ENCODE measurements around the gene ANKRD22.

The ANKRD22 gene

DNA sequence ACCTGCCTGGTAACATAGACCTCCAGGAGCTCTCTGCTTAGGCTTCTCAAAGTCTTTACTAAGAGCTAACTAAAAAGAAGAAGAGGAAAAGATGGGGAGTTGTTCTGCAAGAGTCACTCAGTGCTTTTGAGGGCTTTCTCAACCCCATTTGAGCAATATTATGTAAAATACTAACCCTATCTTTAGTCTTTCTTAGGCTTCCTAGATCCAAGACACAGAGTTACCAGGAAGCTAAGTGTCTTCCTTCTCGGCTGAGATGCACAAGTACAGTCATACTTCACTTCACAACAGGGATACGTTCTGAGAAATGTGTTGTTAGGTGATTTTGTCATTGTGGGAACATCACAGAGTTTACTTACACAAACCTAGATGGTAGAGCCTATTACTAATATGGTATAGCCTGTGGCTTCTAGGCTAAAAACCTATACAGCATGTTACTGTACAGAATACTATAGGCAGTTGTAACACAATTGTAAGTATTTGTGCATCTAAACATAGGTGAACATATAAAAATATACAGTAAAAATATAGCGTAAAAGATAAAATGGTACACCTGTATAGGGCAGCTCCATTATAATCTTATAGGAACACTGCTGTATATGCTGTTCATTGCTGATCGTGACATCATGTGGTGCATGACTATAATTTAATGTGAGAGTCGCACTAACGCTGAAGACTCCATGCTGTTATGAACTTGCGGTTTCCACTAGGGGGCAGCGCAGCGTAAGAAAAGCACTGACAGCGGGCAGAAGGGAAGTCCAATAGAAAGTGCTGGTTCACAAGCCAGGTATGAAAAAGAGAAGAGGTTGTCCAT is 16.3 kb downstream of the ANKRD22 start:
- DNase-seq (ENCODE audit: low read depth) = peak; percentile 74

DNA sequence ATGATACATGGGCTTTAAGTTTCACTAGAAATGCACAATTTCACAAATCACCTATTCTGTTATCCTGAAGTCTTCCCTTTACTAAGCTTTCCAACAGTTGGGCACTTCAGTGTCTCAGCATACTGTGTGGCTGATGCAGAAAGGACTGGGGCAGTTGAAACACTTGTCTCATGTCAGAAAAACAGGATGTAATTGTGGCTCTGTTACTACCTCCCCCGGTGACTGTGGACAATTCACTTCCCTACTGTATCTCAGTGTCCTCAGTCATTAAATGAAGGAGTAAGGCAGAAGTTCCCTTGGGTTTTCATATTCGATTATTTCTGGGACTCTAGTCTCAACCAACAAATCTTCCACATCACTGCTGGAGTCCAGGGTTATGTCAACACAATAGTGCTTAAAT is 17.9 kb downstream of the ANKRD22 start:
- DNase-seq (ENCODE audit: low read depth) = no peak

DNA sequence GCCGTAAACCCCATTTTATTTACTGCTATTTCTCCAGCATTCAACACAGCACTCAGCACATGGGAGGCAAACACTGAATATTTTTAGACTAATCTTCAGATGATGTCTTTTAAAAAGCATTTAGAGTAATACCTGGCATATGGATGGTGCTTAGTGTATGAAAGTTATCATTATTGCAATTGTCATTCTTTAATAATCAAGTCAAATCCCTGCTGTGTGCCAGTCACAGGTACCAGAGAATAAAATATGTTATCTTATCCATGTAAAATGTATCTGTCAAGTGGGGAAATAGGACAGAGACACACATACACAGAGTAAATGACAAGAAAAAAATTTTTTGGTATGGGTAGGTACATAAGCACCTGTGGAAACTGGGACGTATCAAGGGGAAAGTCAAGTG is 18.5 kb downstream of the ANKRD22 start:
- no peak for DNase-seq (ENCODE audit: low read depth)

DNA sequence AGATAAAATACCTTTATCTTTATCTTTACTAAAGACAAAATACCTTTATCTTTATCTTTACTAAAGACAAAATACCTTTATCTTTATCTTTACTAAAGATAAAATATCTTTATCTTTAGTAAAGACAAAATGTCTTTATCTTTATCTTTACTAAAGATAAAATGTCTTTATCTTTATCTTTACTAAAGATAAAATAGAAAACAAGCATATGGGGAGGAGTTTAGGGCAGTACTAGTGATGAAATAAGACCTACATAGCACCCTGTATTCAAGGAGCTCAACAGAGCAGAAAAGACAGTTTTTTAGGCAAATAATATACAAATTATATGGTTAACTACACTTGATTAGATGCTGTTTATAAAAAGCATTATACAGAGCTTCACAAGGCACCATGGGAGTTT is 19.3 kb downstream of the ANKRD22 start:
- no peak for DNase-seq (ENCODE audit: low read depth)

DNA sequence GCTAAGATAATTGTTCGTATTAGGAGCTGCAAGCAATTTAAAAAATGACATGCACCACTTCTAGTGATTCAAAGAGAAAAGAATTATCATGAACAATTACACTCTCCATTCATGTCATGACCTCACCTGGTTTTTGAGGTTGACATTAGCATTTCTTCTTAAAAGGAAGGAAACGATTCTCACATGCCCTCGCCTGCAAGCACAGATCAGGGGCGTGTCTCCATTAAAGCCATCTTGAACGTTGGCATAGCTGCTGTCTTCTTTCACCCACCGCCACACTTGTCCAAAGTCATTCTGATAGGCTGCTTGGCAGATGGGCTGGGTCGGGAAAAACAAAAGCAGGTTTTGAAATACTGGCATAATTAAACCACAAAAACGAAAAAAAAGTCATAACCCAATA is 19.9 kb downstream of the ANKRD22 start:
- no peak for DNase-seq (ENCODE audit: low read depth)

DNA sequence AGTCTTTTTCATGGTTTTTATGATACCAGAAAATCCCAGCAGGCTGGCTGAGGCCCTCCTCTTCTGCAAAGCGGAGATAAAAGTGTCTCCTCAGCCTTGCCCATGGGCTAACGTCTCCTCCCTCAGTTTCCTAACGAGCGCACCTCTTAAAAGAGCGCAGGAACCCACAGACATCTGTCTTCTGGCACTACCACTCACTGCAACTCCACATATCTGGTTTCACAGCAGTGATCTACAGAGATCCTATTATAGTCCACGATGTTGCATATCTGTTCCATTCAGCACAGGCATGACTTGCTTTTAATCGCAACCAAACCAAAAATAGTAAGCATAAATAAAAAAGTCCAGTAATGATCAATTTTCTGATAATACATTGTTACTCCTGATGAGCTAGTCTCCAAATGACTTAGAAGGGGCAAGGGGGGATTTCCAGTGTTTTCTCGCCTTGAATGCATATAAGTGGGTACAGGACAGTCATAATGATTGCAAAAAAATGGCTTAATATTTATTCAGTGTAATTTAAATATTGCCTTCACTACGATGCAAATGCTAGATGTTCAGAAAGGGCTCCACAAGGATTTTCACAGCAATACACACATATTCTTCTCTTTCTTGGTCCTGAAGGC is 20.9 kb downstream of the ANKRD22 start:
- no peak for DNase-seq (ENCODE audit: low read depth)

DNA sequence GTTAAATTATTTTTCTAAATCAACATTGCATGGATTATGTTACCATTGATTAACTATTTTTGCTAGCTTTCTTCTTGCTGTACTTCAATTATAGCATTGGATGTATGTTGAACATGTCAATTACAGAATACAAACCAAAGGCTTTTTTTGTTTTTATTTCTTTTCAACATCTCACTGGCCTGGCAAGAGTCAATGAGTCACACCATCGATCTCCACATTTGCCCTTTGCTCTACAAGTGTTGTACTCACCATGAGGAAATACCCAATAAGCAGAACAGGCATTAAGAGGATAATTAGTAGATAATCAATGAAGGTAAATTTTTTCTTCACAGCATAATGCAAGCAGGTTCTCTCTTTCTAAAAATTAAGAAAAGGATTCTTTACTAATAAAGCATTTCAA is 23.3 kb downstream of the ANKRD22 start:
- no peak for DNase-seq (ENCODE audit: low read depth)

DNA sequence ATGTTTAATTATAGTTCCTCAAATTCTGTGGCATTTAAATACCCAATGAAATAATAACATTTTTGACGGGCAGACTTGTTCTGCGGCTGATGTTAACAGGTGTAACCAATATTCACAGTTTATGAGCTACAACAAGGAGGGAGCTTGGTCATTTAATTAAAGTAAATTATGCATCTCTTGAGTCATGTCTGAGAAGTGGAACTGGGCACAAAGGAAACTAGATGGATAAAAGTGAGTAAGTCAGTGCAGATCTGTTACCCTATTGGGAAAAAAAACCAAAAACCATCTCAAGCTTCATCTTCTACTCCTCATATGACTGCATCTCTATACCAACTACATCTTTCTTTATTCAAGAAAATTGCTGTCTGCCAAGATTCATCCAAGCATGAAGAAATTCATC is 24.0 kb downstream of the ANKRD22 start:
- no peak for DNase-seq (ENCODE audit: low read depth)

DNA sequence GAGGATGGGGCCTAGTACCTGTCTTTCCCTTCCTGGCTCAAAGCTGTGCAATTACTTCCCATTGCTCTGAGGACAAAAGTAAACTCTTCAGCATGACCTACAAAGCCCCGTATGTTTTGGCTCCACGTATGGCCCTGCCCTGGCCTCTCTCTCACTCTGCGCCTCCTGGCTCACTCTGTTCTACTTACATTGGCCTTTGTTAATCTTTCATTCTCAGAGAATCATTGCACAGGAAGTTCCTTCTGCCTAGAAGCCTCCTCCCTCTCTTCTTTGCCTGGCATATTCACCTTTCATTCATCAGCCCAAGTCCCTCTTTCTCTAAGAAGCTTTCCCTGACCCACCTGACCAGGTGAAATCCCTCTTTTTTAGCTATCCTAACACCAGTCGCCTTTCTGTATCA is 25.3 kb downstream of the ANKRD22 start:
- DNase-seq (ENCODE audit: low read depth) = no peak

DNA sequence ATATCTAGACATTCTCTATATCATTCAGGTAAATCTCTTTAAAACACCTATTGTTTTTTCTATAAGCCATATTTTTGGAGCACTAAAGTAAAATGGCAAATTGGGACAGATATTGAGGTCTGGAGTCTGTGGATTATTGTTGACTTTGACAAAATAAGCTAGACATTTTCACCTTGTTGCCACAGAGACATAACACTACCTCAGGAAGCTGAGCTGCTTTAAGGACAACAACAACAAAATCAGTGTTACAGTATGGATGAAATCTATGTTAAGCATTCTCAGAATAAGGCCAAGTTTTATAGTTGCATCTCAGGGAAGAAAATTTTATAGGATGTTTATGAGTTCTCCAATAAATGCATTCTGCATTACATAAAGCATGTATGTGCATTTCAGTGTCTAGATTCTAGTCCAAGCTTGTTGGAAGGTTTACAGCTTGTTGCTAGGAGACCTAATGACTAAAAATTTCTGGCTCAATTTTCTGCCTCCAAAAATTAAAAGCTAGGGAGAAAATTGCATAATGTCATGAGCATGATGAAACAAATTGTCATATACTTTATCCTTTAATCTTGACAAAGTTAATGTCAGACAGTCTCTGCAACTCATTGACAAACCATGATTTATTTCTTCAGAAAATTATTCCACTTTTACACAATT is 30.8 kb downstream of the ANKRD22 start:
- DNase-seq (ENCODE audit: low read depth) = peak; percentile 79

DNA sequence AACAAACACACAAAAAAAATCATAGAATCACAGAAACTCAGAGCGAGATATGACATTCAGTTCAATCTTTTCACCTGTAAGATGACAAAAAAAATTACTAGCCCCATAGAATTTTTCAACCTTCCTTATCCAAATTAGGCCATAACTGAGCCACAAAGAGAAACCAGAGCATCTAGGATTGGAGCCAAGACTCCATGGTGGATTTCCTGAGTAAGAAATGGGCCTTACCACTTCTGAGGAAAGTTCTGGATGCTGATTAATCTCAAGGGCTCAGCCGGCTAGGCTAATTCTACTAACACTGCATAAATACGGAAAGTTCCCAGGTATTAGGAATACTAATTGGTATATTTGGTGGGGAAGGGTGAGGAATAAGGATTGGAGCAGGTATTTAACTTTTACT is 32.4 kb downstream of the ANKRD22 start:
- no peak for DNase-seq (ENCODE audit: low read depth)

DNA sequence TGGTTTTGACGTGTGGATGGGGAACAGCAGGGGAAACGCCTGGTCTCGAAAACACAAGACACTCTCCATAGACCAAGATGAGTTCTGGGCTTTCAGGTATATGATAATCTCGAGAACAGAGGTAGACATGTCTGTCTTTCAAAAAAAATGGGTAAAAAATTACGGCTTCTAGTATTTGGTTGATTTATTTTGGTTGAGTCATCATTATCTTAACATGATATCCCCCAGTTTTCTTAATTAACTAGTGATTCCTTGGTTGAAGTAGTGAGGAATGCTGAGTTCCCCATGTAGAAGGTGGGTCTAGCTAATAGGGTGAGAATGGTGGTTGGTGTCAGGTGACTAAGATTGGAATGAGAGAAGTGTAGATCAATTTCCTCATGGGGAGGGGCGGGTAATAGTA is 38.4 kb downstream of the ANKRD22 start:
- no peak for DNase-seq (ENCODE audit: low read depth)

DNA sequence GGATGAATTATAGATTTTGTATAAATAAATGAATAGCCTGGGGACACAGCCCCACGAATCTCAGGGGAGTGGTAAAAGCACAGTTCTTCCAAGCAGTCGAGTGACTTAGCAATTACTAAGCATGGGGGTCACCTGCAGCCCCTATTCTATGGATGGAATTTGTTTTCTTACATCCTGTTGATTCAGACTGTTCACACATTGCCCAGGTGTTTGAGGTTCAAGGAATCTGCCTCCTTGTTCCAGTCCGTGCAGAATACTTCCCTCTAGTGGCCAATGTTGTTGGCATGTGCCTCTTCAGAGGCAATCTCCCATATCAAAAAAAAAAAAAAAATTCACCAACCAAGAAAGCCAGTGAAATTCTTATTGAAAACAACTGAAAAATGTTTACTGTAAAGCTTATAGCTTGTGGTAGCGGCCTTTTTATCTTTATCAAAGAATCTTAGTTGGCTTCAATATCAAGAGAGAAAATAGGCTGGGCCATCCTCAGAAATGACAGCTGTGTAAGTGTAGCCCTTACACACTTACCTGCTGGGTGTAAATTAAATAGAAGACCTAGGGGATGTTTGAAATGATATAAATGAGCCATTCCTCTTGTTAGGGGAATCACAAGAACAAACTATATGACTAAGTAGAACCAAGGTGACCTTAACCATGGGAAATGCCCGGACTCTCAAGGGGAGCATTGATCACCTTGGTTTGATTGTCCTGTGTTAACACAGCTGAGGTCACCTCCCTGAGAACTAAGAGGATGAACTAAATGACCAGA is 41.3 kb downstream of the ANKRD22 start:
- peak; percentile 46 for DNase-seq (ENCODE audit: low read depth)

DNA sequence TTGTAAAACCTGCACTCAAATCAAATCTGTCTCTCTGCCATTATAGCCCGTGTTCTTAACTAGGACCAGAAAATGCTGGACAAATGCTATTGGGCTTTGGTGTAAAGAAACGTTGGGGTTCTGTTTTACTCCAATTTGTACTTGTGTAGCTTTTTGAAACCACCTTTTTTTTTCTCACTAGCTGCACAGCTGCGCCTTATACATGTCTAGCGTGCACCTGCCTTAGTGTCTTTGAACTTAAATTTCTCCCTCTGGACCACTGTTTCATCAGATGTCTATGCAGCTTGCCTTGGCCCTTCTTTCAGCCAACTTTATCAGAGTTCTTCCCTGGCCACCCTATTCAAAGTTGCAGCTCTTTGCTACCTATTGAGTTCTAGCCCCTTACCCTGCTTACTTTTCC is 42.0 kb downstream of the ANKRD22 start:
- no peak for DNase-seq (ENCODE audit: low read depth)

DNA sequence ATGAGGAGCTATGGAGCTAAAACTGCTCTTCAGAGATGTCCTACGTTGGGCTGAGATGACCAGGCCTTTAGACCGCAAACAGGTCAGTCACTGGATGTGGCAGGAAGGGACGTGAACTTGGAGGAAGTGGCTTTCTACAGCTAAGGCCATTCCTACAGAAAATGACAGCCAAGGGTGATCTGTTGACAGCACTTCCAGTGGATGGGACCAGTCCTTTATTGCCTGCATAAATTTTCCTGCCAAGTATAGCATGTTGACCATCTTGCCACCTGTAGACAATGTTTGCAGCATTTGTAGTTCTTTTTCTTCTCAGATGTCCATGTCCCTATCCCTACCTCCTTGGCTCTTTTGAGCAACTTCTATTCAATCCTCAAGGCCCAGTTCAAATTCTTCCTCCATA is 45.7 kb downstream of the ANKRD22 start:
- DNase-seq (ENCODE audit: low read depth) = no peak

DNA sequence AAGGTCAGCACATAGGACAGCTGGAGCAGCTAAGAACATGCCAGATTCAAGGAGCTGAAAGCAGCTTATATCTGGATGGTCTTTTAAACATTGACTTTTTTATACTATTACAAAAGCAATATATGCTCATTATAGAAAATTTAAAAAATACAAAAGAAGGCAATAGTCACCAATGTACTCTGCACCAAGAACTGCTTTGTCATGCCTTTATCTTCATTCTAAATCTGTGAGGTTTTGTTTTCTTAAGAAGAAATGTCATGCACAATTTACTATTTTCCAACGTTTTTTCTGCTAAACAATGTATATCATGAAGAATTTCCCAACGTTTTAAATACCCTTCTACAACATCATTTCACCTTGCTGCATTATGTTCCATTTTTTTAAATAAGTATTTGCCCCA is 46.3 kb downstream of the ANKRD22 start:
- DNase-seq (ENCODE audit: low read depth) = no peak

DNA sequence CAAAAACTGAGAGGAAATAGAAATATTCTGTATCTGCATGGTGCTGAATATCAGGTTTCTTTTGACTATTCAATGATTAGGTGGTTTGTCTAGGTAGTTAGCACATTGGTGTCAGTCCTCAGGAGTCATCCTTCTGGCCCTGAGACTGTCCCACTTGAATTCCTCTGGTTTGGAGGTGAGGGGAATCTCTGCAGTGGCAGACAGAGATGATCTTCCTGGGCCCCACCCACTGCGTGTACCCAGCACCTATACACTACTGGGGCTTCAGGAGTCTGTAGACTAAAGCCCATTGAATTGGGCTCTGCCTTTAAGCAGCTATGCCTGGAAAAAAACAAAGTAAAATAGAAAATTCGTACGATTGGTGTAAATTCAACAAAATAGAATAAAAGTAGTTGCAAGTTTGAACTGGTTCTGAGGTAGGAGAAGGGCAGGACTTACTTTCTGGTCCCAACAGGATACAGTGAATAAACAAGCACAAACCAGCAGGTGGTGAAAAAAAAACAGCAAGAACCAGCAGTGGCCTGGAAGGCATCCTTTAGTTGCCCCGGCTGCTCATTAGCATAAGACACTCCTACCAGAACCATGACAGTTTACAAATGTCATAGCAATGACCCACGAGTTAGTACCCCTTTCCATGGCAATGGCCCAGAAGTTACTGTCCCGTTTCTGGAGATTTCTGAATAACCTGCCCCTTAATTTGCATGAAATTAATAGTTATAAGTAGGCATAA is 47.4 kb downstream of the ANKRD22 start:
- DNase-seq (ENCODE audit: low read depth) = no peak

DNA sequence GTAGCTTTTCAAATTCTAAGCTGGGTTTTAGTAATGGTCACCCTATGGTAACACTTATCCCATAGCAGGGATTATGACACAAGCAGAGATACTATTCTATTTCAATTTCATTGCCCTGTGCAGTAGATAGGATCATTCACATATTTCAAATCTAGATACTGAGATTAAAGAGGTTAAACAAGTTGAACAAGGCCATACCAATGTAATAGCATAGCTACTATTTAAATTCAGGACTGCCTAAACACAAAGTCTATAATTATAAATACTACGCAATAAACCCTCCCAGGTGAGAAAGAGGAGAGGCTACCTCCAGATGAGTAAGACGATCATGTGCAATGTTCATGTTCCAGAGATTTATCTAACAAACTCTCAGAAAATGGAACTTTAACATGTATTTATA is 48.0 kb downstream of the ANKRD22 start:
- no peak for DNase-seq (ENCODE audit: low read depth)

DNA sequence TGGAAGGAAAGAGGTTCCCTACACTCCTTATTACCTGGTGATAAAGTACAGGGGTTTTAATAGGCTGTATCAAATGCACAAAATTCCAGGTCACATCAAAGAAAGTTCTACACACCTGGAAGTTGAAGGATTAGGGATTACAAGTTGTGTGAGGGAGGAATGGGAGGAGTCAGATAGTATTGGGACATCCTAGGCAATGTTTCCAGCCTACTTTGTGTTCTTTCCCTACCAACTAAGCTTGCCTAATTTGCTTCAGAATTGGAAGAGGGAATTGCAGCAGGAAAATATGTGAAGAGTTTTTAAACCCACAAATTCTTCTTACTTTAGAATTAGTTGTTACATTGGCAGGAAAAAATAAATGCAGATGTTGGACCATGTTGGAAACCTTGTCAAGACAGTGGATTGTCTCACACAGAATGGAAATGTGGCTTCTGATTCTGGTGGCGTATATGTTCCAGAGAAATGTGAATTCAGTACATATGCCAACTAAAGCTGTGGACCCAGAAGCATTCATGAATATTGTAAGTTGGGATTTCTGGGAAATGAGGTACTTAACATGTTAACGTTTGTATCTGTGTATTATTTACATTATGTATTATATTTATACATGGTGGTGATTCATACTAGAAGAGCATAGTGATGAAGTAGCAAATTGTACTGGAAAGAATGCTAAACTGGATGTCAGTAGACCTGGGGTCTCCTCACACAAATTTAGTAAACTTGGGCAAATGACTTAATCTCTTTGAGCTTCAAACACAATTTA is 48.9 kb downstream of the ANKRD22 start, which contains the start of gene LIPM:
Gene LIPM (plus strand): TSS at position 208 of the 763 bp plus-strand sequence. CDS start 167 bp downstream, at position 375.
- DNase-seq (ENCODE audit: low read depth) = no peak

DNA sequence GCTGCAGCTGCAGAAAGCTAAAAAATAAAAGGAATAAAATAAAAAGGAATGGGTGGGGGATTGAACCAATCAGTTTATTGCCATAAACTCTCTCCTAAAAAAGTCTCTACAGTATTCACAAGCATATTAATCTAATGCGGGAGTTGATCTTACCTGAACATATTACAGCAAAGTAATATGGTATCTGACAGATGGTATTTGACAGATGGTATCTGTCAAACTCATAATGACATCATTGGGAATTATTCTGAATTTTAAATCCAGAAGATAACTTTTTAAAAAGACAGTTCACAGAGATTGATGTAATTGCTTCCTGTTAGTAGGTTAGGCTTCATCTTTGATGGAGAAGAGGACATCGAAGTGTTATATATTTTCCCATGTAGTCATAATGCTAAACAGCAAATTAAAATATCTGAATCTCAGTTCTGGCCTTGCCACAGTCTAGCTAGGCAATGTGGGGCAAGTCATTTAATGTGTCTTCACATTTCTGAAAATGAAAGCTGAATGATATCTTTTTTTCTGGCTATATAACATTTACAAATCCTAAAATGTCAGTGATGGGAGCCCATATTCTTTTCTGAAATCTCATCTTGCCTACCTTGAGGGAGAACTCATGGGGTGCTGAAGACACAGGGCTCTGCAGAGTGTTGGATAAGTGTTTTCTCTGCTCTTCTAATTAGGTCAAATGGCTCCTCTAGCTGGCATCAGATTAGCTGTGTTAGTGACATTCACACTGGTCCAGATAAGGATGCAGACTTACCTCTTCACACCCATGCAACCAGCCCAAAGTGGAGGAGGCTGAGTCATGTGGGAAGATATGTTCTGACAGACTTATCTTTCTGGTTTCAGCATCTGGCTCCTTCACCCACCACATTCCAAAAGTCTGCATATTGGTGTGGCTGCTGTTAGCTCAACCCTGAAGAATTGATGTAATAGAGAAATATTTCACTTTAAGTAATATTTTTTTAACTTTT is 51.2 kb downstream of the ANKRD22 start:
- no peak for DNase-seq (ENCODE audit: low read depth)
